IMR-90 (cell line): ENCODE data around the gene NEDD4L. TPM values are rescaled to one million over a fixed set of nuclear protein-coding genes. Genes with fewer than 3 reads are reported as not detected.

Source experiments
- ATAC-seq: fragments of 200-7000 bp; cut with Tn5 transposase; 2 replicates; pipeline ENCODE4 v1.9.1; 2020; ENCODE audit warnings: low read depth, mild to moderate bottlenecking, moderate library complexity
- BruUV-seq: library from RNA; stranded (reverse); fragments of 400-500 nt; replicated peaks from 2 replicates; lab custom pipeline; 2021; lab: Mats Ljungman, UMichigan
- CTCF ChIA-PET: fragments of 300-600 bp; formaldehyde crosslinking; extraction: SDS; loops from one replicate; lab custom pipeline; 2021; ENCODE audit warnings: antibody characterized with exemption; lab: Yijun Ruan, JAX
- POLR2A ChIA-PET: fragments of 300-600 bp; sonication (Branson Sonifier 250); formaldehyde crosslinking; loops from one replicate; lab custom pipeline; 2022; ENCODE audit warnings: antibody characterized with exemption; ENCODE audit not compliant: unreplicated experiment; lab: Charles Lee
- DNase-seq: peaks from one replicate; pipeline ENCODE4 v3.0.0; 2013
- H2AFZ ChIP-seq: replicated peaks from 2 replicates; pipeline ENCODE3; 2013; ENCODE audit warnings: low read length, mild to moderate bottlenecking; ENCODE audit not compliant: poor library complexity
- H2AK5ac ChIP-seq: 2 replicates; pipeline ENCODE4 v1.6.1; 2013; ENCODE audit warnings: low read depth, low read length, inconsistent platforms
- H2AK9ac ChIP-seq: replicated peaks from 2 replicates; pipeline ENCODE3; 2013; ENCODE audit warnings: mild to moderate bottlenecking, low read depth, low read length, moderate library complexity; ENCODE audit not compliant: poor library complexity
- H2BK120ac ChIP-seq: 2 replicates; pipeline ENCODE4 v1.6.1; 2013; ENCODE audit warnings: low read depth, low read length, inconsistent platforms
- H2BK15ac ChIP-seq: 3 replicates; pipeline ENCODE4 v1.6.1; 2013; ENCODE audit warnings: low read depth, low read length, inconsistent platforms
- H2BK20ac ChIP-seq: 2 replicates; pipeline ENCODE4 v1.6.1; 2013; ENCODE audit warnings: low read depth, mild to moderate bottlenecking, inconsistent platforms, low read length, moderate library complexity
- H2BK5ac ChIP-seq: 2 replicates; pipeline ENCODE4 v1.6.1; 2013; ENCODE audit warnings: mild to moderate bottlenecking, low read depth, low read length, inconsistent platforms; ENCODE audit not compliant: poor library complexity, severe bottlenecking
- H3K14ac ChIP-seq: replicated peaks from 2 replicates; pipeline ENCODE4 v1.6.1; 2013; ENCODE audit warnings: low read depth, low read length, inconsistent platforms
- H3K18ac ChIP-seq: 2 replicates; pipeline ENCODE4 v1.6.1; 2013; ENCODE audit warnings: low read depth, low read length, control low read depth
- H3K23ac ChIP-seq: 2 replicates; pipeline ENCODE4 v1.6.1; 2013; ENCODE audit warnings: low read depth, low read length, inconsistent platforms
- H3K27ac ChIP-seq: 2 replicates; pipeline ENCODE4 v1.5.1; 2013; ENCODE audit warnings: mild to moderate bottlenecking, control low read depth, low read length; ENCODE audit not compliant: insufficient read depth
- H3K27me3 ChIP-seq: 2 replicates; pipeline ENCODE4 v1.6.1; 2013; ENCODE audit warnings: low read length; ENCODE audit not compliant: control insufficient read depth, insufficient read depth
- H3K36me3 ChIP-seq: 2 replicates; pipeline ENCODE4 v1.6.1; 2013; ENCODE audit warnings: low read length, mixed read lengths; ENCODE audit not compliant: control insufficient read depth, insufficient read depth
- H3K4ac ChIP-seq: 2 replicates; pipeline ENCODE4 v1.6.1; 2013; ENCODE audit warnings: low read depth, low read length, inconsistent platforms
- H3K4me1 ChIP-seq: 2 replicates; pipeline ENCODE4 v1.6.1; 2013; ENCODE audit warnings: low read length, mixed read lengths; ENCODE audit not compliant: control insufficient read depth, insufficient read depth
- H3K4me2 ChIP-seq: 2 replicates; pipeline ENCODE4 v1.6.1; 2013; ENCODE audit warnings: low read depth, mild to moderate bottlenecking, control low read depth, low read length, moderate library complexity
- H3K4me3 ChIP-seq: 2 replicates; pipeline ENCODE4 v1.5.1; 2013; ENCODE audit warnings: low read depth, mild to moderate bottlenecking, control low read depth, low read length, moderate library complexity; ENCODE audit not compliant: insufficient read depth
- H3K56ac ChIP-seq: 2 replicates; pipeline ENCODE4 v1.6.1; 2013; ENCODE audit warnings: low read length, inconsistent platforms; ENCODE audit not compliant: insufficient read depth; ENCODE audit errors: extremely low read depth
- H3K79me1 ChIP-seq, 2 experiments: 2 replicates each; pipeline ENCODE4 v1.6.1; 2013; ENCODE audit warnings: low read length in 2 of 2, inconsistent platforms in 1 of 2, low read depth in 1 of 2
- H3K9ac ChIP-seq: 2 replicates; pipeline ENCODE4 v1.6.1; 2013; ENCODE audit warnings: low read depth, low read length, control low read depth
- H3K9me1 ChIP-seq: 2 replicates; pipeline ENCODE4 v1.6.1; 2013; ENCODE audit warnings: low read length, inconsistent platforms; ENCODE audit not compliant: insufficient read depth
- H3K9me3 ChIP-seq: 2 replicates; pipeline ENCODE4 v1.6.1; 2013; ENCODE audit warnings: low read length; ENCODE audit not compliant: control insufficient read depth, insufficient read depth
- H4K20me1 ChIP-seq: 2 replicates; pipeline ENCODE4 v1.6.1; 2013; ENCODE audit warnings: low read length, inconsistent platforms; ENCODE audit not compliant: insufficient read depth
- H4K5ac ChIP-seq: 2 replicates; pipeline ENCODE4 v1.6.1; 2013; ENCODE audit warnings: mild to moderate bottlenecking, low read depth, low read length, control low read depth
- H4K8ac ChIP-seq, 2 experiments: 2 replicates each; pipeline ENCODE4 v1.6.1; 2013; ENCODE audit warnings: low read depth in 2 of 2, low read length in 2 of 2, control low read depth in 1 of 2, inconsistent platforms in 1 of 2
- H4K91ac ChIP-seq: 2 replicates; pipeline ENCODE4 v1.6.1; 2013; ENCODE audit warnings: low read depth, low read length, inconsistent platforms; ENCODE audit not compliant: insufficient read depth
- CHD1 ChIP-seq: IDR thresholded peaks from 2 replicates; pipeline ENCODE4 v1.6.1; 2012; ENCODE audit warnings: low read depth, low read length, improper control_type of control experiment
- FOS ChIP-seq: fragments of 150-350 bp; IDR thresholded peaks from 2 replicates; pipeline ENCODE4 v1.6.1; 2016; ENCODE audit warnings: low read depth, low read length
- MAFK ChIP-seq: IDR thresholded peaks from 2 replicates; pipeline ENCODE4 v1.6.1; 2012; ENCODE audit warnings: low read depth, low read length, improper control_type of control experiment
- MAZ ChIP-seq: IDR thresholded peaks from 2 replicates; pipeline ENCODE4 v1.6.1; 2012; ENCODE audit warnings: low read depth, mild to moderate bottlenecking, low read length, improper control_type of control experiment, moderate library complexity, borderline replicate concordance
- NFE2L2 ChIP-seq: fragments of 150-350 bp; IDR thresholded peaks from 2 replicates; pipeline ENCODE4 v1.6.1; 2016; ENCODE audit warnings: low read depth, mild to moderate bottlenecking, low read length
- POLR2A ChIP-seq: IDR thresholded peaks from 2 replicates; pipeline ENCODE4 v1.6.1; 2012; ENCODE audit warnings: mild to moderate bottlenecking, low read depth, low read length
- RAD21 ChIP-seq: IDR thresholded peaks from 2 replicates; pipeline ENCODE4 v1.6.1; 2012; ENCODE audit warnings: low read length, improper control_type of control experiment
- RCOR1 ChIP-seq: IDR thresholded peaks from 2 replicates; pipeline ENCODE4 v1.6.1; 2012; ENCODE audit warnings: mild to moderate bottlenecking, low read length, improper control_type of control experiment; ENCODE audit not compliant: insufficient replicate concordance
- RFX5 ChIP-seq: IDR thresholded peaks from 2 replicates; pipeline ENCODE4 v1.8.0; 2012; ENCODE audit warnings: low read depth, mild to moderate bottlenecking, low read length, moderate library complexity
- WGBS, 2 experiments: methylation state at CpG; one replicate each; pipeline versions ENCODE4 v1.1.5 to v1.1.7; 2013; ENCODE audit warnings: missing lambda C conversion rate in 2 of 2; ENCODE audit not compliant: insufficient read length in 1 of 2; ENCODE audit errors: extremely low coverage in 2 of 2; 5-methylcytosine and 5-hydroxymethylcytosine counted together
- dilution Hi-C: fragments of 300-500 bp; cut with HindIII; formaldehyde crosslinking; loops from one replicate; pipeline ENCODE4 v1.14.3; 2018; ENCODE audit warnings: low sequenced_read_pairs; ENCODE audit not compliant: unreplicated experiment
- in situ Hi-C: fragments of 300-500 bp; cut with MboI; formaldehyde crosslinking; loops from 3 replicates; pipeline ENCODE4 v1.14.3; 2019; ENCODE audit warnings: low sequenced_read_pairs, inconsistent platforms, mixed read lengths
- intact Hi-C: fragments of 100-400 bp; cut with micrococcal nuclease; formaldehyde crosslinking; loops from 2 replicates; pipeline ENCODE4 v1.10.0; 2022
- polyA plus RNA-seq, 3 experiments: library from polyadenylated mRNA; depleted of rRNA; stranded (reverse); fragments of >200 nt; gene quantifications; 2 replicates each; pipeline ENCODE4 v1.2.3, GENCODE V29; 2012; ENCODE audit warnings: low replicate concordance in 1 of 3
- total RNA-seq: library from RNA; depleted of rRNA; stranded (reverse); fragments of >200 nt; gene quantifications from 2 replicates; pipeline ENCODE4 v1.2.3, GENCODE V29; 2012
- TF ChIP-seq, protein P1 (sequence below): fragments of 150-350 bp; IDR thresholded peaks from 2 replicates; pipeline ENCODE4 v1.6.1; 2017; ENCODE audit warnings: mild to moderate bottlenecking, antibody characterized with exemption, low read length, low read depth

The NEDD4L gene
- total and polyA plus RNA-seq, 2 of the 4 experiments (the other 2 are of a cell fraction): 10.0 to 10.9 TPM

DNA sequence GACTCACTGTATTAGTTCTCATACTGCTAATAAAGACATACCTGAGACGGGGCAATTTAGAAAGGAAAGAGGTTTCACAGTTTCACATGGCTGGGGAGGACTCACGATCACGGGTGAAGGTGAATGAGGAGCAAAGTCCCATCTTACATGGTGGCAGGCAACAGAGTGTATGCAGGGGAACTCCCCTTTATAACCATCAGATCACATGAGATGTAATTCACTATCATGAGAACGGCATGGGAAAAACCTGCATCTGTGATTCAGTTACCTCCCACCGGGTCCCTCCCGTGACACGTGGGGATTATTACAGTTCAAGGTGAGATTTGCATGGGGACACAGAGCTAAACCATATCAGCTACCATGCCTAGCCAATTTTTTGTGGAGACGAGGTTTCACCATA lies 168.2 kb downstream of the NEDD4L start:
- no peak overlapping the region for H3K27ac ChIP-seq
- no peak overlapping the region for H3K4me3 ChIP-seq
- peak overlapping the region; percentile 77; the same call in 1 of the 3 replicates for H2BK15ac ChIP-seq
- no peak overlapping the region for H3K14ac ChIP-seq
- peak overlapping the region; percentile 67 for H3K4ac ChIP-seq
- no peak overlapping the region for H3K56ac ChIP-seq
- no peak for DNase-seq
- in situ Hi-C loops (no loop called here), dilution Hi-C loops (no loop called here), intact Hi-C loops (no loop called here)
- ChIA-PET CTCF (no interaction called here), POLR2A (no interaction called here)
- no peak overlapping the region for H2BK5ac ChIP-seq
- H3K27me3 ChIP-seq: no peaks in the 10 kb centered on the region
- H2AK5ac ChIP-seq: peak overlapping the region; percentile 74; the same call in 1 of the 2 replicates
- H2BK20ac ChIP-seq: peak overlapping the region; percentile 52; the same call in 1 of the 2 replicates
- peaks cover 0 to 15% of the 10 kb centered on the region in 2 experiments; a peak in 2 of 4 replicates for H3K79me1 ChIP-seq
- no peaks in the 10 kb centered on the region for H4K20me1 ChIP-seq
- TF ChIP-seq CHD1 (no peak), RAD21 (no peak), MAZ (no peak), RCOR1 (no peak), RFX5 (no peak), FOS (no peak), NFE2L2 (no peak), POLR2A (no peak), MAFK (no peak)
- TF ChIP-seq, protein P1, sequence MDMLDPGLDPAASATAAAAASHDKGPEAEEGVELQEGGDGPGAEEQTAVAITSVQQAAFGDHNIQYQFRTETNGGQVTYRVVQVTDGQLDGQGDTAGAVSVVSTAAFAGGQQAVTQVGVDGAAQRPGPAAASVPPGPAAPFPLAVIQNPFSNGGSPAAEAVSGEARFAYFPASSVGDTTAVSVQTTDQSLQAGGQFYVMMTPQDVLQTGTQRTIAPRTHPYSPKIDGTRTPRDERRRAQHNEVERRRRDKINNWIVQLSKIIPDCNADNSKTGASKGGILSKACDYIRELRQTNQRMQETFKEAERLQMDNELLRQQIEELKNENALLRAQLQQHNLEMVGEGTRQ: no peak
- no peaks in the 10 kb centered on the region for H3K36me3 ChIP-seq
- H4K8ac ChIP-seq: no peak overlapping the region
- H2AK9ac ChIP-seq: no peak overlapping the region
- no peak overlapping the region for H3K9ac ChIP-seq
- H4K5ac ChIP-seq: no peak overlapping the region
- H3K23ac ChIP-seq: no peak overlapping the region
- no CpG with 5 or more reads among the region's 8 CpGs for WGBS, 2 experiments
- H3K9me3 ChIP-seq: no peaks in the 10 kb centered on the region
- H3K4me2 ChIP-seq: no peak overlapping the region
- peak overlapping the region; percentile 38; the same call in 1 of the 2 replicates for H4K91ac ChIP-seq
- no peak overlapping the region for H3K18ac ChIP-seq
- H3K9me1 ChIP-seq: peaks cover 14% of the 10 kb centered on the region
- peak overlapping the region; percentile 47 for H2BK120ac ChIP-seq
- H2AFZ ChIP-seq: no peak overlapping the region
- ATAC-seq: no peak
- no TSS peak for BruUV-seq
- peaks cover 19% of the 10 kb centered on the region for H3K4me1 ChIP-seq
